Thyroid gland (tissue), 4 donors: ENCODE data around the gene CYP46A1. TPM values are rescaled to one million over a fixed set of nuclear protein-coding genes. Genes with fewer than 3 reads are reported as not detected.

Experiments
- DNase-seq, 2 donors: peaks; one replicate each; pipeline ENCODE4 v3.0.0-alpha.2; 2019
- H3K27ac ChIP-seq, 3 donors: fragments of 200-600 bp; sonication (generic); 1 replicate in 2 of 3; 2 replicates in 1 of 3; pipeline ENCODE4 v1.5.1; 2016 to 2019; ENCODE audit warnings: mild to moderate bottlenecking in 1 of 3, moderate library complexity in 1 of 3
- H3K27me3 ChIP-seq: fragments of 200-600 bp; sonication (generic); one replicate; pipeline ENCODE4 v1.5.1; 2019
- H3K36me3 ChIP-seq, 2 donors: fragments of 200-600 bp; sonication (generic); one replicate each; pipeline ENCODE4 v1.5.1; 2016 to 2019
- H3K4me1 ChIP-seq, 2 donors: fragments of 200-600 bp; sonication (generic); one replicate each; pipeline ENCODE4 v1.5.1; 2017 to 2019
- H3K4me3 ChIP-seq, 3 donors: fragments of 200-600 bp; sonication (generic); replicated peaks in 1 of 3; 1 replicate in 2 of 3; 2 replicates in 1 of 3; pipeline ENCODE4 v1.5.1; 2016; ENCODE audit warnings: mild to moderate bottlenecking in 1 of 3
- H3K9me3 ChIP-seq: fragments of 200-600 bp; sonication (generic); one replicate; pipeline ENCODE4 v1.5.1; 2017
- CTCF ChIP-seq, 6 experiments: fragments of 200-600 bp in 3 of 6; fragments of 450-650 bp in 3 of 6; sonication (generic) in 3 of 6; IDR thresholded peaks; one replicate each; pipeline ENCODE4 v1.5.1; 2016 to 2019; ENCODE audit warnings: antibody characterized with exemption in 6 of 6, mild to moderate bottlenecking in 2 of 6, inconsistent platforms in 1 of 6, moderate library complexity in 1 of 6
- POLR2A ChIP-seq, 2 donors: fragments of 450-650 bp; IDR thresholded peaks; one replicate each; pipeline ENCODE4 v1.6.1; 2017; ENCODE audit warnings: antibody characterized with exemption in 2 of 2, mild to moderate bottlenecking in 2 of 2, moderate library complexity in 1 of 2
- WGBS, 2 donors: methylation state at CpG; one replicate each; pipeline ENCODE4 v1.1.5; 2017; 5-methylcytosine and 5-hydroxymethylcytosine counted together
- intact Hi-C: fragments of 100-400 bp; cut with DNase I; formaldehyde crosslinking; loops from one replicate; pipeline ENCODE4 v1.15.1; 2023
- total RNA-seq, 4 donors: library from RNA; depleted of rRNA; stranded (reverse); fragments of >200 nt; gene quantifications; one replicate each; pipeline ENCODE4 v1.2.3, GENCODE V29; 2016

CYP46A1 gene
- total RNA-seq, 4 donors from 2014 or later = 0.54 to 5.2 (median 1.5) TPM

DNA sequence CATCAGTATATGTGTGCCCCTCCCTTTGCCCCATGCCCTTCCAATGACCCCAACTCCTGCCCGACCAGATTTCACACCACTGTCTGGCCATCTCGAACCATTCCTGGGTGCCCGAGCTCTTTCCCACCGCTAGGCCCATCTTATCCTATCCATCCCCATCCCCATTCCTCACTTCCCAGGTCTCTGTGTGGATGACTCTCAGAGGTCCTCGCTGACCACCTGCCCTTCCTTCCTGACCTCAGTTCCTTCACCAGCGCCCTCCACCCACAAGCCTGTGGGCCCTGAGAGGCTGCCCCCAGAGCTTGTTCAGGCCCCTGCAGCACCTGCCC, 49.1 kb downstream of the CYP46A1 start:
- intact Hi-C loops = loop anchor here (5.0 kb wide), 1 partner anchor 59 kb away; the partner anchor contains the start of gene EML1
- 65 to 77% methylated on average over 6 of the region's 6 CpGs for WGBS, 2 donors
- Histone ChIP-seq H3K4me3 (no peak overlapping the region), H3K36me3 (no peaks in the 10 kb centered on the region), H3K9me3 (no peaks in the 10 kb centered on the region), H3K27ac (no peak overlapping the region), H3K27me3 (no peaks in the 10 kb centered on the region), H3K4me1 (peaks cover 14 to 54% of the 10 kb centered on the region in 2 donors)
- TF ChIP-seq CTCF (IDR thresholded peaks at IDR 0.05) = no peak
- DNase-seq = peak in 1 of 2 donors; percentile 0

DNA sequence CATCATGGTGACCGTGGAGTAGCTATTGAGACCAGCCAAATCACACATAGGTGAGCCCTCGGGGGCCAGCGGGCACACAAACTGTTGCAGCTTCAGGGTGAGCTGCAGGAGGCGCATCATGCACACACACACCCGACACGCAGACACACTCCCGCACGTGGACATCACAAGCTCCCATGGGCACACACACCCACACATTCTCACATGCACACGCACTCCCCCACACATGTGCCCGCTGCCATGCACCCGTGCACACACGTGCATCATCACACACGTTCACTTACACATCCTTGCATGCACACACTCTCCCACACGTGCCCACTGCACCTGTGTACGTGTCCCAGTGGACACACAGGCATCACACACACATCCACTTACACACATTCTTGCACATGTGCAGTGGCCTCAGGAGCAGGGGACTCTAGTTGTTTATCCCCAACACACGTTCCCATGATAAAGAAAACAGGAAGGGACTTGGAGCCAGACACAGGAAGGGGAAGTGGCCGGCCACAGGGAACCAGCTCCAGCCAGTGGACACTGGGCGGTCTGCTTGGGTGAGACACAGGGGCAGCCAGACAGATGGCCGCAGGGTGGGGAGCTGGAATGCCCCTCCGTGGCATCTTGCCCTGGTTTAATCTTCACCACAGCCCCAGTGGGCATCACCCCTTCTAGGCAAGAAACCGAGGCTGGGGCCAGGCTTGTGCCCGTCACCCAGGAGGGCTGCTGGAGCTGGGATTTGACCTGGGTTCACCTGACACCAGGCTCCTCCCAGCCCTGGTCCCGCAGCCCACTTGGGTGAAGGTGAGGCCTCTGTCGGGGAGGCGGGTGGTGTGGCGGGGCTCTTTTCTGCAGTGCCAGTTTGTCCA, 49.7 kb downstream of the CYP46A1 start:
- intact Hi-C loops = loop anchor here (5.0 kb wide), 1 partner anchor 59 kb away; the partner anchor contains the start of gene EML1
- peak in 1 of 2 donors; percentile 6 for DNase-seq
- WGBS, 2 donors = 81 to 88% methylated on average over 23 of the region's 26 CpGs
- no peaks in the 10 kb centered on the region for H3K27me3 ChIP-seq
- no peaks in the 10 kb centered on the region for H3K9me3 ChIP-seq
- H3K4me1 ChIP-seq = peaks cover 14 to 54% of the 10 kb centered on the region in 2 donors
- no peak overlapping the region for H3K27ac ChIP-seq
- H3K36me3 ChIP-seq = no peaks in the 10 kb centered on the region
- H3K4me3 ChIP-seq = no peak overlapping the region
- TF ChIP-seq POLR2A (IDR thresholded peaks at IDR 0.05) (no peak), CTCF (IDR thresholded peaks at IDR 0.05) (no peak)

DNA sequence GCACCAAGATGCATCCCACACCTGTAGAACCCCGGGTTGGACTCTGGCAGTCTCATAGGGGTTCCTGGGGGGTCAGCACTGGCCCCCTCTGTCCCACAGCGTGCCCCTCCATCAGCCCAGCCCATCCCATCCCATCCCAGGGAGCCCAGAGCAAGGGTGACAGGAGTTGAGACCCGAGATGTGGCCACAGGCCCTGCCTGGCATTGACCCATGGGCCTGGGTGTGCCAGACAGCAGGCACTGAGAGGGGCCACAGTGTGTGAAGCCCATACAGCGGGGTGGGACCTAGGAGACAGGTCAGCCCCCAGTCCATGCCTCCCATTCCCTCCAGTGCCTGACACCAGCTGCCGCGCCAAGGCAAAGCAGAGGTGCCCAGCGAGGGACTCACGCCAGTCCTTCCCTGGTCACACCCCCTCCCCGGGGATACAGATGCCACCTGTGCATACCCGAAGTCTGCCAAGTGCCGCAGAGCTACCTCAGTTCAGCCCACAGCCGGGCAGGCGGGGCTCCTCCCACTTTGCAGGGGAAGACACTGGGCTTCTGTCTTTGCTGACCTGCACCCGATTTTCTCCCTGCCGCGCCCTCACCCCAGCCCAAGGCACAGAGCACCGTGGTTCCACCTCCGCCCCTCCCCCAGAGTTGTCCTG, 50.4 kb downstream of the CYP46A1 start:
- TF ChIP-seq POLR2A (IDR thresholded peaks at IDR 0.05) (no peak), CTCF (IDR thresholded peaks at IDR 0.05) (no peak)
- H3K36me3 ChIP-seq = no peaks in the 10 kb centered on the region
- H3K27ac ChIP-seq = no peak overlapping the region
- peaks cover 14 to 54% of the 10 kb centered on the region in 2 donors for H3K4me1 ChIP-seq
- 52 to 69% methylated on average over 10 to 15 of the region's 18 CpGs for WGBS, 2 donors
- intact Hi-C loops = loop anchor here (5.0 kb wide), 1 partner anchor 58 kb away; the partner anchor contains the start of gene EML1
- H3K9me3 ChIP-seq = no peaks in the 10 kb centered on the region
- no peaks in the 10 kb centered on the region for H3K27me3 ChIP-seq
- DNase-seq = peak; percentile 15 to 20
- H3K4me3 ChIP-seq = no peak overlapping the region

- peaks cover 14 to 51% of the 10 kb centered on the region in 2 donors for H3K4me1 ChIP-seq
- no peaks in the 10 kb centered on the region for H3K27me3 ChIP-seq
- 88 to 91% methylated on average over 13 of the region's 13 CpGs for WGBS, 2 donors
- no peaks in the 10 kb centered on the region for H3K9me3 ChIP-seq
- intact Hi-C loops = no loop called here
- DNase-seq = peak in 1 of 2 donors; percentile 0
- no peak overlapping the region for H3K4me3 ChIP-seq
- no peak for TF ChIP-seq POLR2A (IDR thresholded peaks at IDR 0.05)
- TF ChIP-seq CTCF (IDR thresholded peaks at IDR 0.05) = no peak
- H3K27ac ChIP-seq = no peak overlapping the region
- H3K36me3 ChIP-seq = no peaks in the 10 kb centered on the region
Measured at GRCh38 chr14:99735189-99736135, 51.4 kb downstream of the CYP46A1 start.
